Activated CD4-positive, alpha-beta T cell treated with anti-CD3 and anti-CD28 coated beads, Interleukin-2, amount 50 U/mL, for 16 hours (primary cell): ENCODE results near the gene ANO4.

Experiments
- DNase-seq: peaks from one replicate; pipeline ENCODE4 v3.0.0-alpha.2; 2020

The ANO4 gene

DNA sequence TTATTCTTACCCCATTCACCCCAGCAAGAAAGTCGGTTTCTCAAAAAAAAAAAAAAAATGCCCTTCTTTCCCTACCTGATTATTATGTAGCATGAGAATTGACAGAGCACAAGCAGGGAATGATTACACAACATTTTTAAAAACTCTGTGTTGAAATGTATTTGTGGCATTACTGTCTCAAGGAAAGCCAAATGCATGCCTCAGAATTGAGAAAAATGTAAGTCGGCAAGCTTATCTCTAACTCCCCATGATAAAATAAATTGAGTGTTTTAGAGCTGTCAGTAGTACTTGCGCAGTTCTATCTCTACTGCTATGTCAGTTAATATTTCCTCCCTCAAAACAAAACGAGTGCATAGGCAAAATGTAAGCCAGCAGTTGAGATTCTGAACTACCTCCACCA lies 25.7 kb downstream of the ANO4 start:
- no peak for DNase-seq

DNA sequence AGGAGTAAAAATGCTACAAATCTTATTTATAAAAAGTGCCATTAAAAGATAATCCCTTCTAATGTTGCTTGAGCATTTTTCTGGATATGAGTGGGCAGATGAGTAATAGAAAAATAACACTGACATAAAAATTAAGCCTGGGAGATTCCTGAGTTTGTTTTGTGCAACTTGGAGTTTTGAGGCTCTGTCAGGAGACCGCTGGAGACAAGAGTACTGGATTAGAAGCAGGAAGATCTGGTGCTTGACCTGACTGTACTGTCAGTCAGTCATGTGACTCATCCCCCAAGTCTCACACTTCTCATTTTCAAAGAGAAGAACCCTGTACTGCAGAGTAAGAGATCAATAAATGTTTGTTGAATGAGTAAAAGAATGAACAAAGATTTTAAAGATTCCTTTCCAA lies 29.4 kb downstream of the ANO4 start:
- no peak for DNase-seq

DNA sequence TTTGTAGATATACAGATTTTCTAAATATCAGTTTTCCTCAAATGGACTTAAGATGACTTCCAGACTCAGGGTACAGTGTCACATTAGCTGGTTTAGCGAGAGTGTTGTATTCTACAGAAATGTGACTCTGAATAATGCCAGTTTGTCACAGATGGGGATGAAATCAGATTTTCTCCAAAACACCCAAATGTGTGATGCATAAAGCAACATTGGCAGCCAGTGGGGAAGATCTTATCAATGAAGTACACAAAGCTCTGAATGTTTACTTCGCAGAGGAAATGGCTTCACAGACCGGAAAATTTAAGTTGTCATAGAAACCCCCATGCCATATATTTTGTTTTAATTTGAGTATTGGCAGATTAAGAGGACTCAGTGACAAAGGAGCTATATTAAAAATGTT lies 29.9 kb downstream of the ANO4 start:
- DNase-seq, result no peak

DNA sequence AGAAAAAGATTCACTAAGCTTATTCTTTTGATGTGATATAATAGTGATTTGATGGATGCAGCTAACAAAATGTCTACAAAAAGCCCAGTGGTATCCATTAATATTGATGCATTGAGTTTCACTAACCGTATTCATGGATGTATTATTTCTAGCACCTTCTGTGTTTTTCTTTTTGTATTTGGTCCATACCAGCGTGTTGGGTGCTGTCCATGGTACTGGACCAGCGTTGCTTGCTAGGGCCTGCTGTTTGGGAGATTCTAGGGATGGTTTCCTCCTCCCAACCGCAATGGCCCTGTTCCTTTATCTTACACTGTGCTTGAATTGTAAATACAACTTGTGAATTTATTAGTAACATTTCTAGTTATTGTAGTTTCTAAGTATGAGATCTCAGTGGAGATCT lies 31.7 kb downstream of the ANO4 start:
- DNase-seq, result peak; percentile 1

DNA sequence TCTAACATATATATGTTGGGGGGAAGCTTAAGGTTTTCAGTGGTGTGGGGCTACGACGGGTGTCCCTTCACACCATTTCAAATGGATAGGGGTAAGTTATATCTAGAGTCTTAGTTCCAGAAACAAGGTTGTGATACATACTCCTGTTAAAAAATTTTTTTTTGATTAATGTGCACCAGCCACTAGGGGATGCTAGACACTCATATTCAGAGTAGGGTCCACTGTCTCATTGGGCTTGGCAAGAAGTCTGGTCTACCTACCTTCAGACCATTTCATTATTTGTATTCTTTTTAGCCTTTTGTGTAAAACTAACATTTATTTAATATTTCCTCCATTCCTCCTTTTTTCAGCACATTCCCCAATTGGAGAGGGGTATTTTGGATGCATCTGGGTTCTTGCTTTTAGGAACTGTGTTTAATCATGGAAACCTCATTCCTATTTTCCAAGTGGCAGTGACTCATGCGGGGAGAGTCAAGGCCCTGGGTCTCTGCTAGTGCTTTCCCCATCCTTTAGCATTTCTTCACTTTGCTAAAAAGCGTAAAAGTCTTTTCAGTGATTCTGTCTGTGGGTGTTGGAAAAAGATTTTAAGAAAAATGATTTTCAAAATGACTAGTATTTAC lies 33.4 kb downstream of the ANO4 start:
- DNase-seq, result peak; percentile 10

DNA sequence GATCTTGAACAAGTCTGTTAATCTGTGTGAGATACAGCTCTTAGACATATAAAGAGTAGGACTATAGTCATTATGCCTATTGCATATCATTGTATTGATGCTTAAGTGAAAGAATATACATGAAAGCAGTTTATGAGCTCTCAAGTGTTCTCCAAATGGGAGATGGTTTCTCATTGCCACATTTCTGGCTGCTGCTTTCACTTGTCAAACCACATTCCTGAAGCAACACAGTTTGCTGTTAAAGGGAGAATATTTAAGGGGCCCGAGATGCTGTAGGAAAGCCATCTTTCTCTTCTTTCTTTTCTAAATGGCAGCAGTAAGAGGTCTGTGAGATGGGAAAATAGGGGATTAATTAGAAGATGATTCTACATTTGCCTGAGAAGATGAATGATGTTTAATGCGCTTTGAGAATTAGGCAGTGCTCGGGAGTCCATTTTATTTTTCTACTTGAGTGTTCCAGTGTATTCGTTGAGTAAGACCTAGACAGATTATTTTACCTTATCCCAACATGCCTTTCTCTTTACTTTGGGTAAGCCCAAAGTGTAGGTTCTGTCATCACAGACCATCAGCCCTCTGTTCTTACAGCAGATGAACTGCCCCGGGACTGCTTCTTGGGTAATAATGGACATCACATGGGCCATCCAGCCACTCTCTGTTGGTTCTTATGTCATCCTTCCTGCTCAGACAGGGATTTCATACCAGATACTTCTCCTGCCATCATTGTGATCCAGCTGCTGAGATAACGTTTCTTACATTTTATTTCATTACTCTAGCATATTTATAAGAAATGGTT lies 35.6 kb downstream of the ANO4 start:
- no peak for DNase-seq

DNA sequence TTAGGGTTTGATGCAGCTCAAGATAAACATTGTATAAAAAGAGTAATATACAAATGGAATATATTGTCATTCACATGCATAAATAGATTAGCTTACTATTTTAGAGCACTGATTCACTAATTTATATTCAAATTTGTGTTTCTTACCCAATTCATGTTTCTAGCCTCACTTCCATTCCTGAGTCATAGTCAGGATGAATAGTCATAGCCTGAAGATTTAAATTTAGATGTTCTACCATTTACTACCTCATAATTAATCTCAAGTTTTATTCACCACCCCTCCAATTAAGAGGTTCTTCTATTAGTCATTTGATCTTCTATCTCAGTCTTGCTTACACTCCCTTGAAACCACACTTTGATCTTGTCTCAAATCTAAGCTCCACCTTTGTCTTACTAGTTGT lies 38.7 kb downstream of the ANO4 start:
- no peak for DNase-seq

DNA sequence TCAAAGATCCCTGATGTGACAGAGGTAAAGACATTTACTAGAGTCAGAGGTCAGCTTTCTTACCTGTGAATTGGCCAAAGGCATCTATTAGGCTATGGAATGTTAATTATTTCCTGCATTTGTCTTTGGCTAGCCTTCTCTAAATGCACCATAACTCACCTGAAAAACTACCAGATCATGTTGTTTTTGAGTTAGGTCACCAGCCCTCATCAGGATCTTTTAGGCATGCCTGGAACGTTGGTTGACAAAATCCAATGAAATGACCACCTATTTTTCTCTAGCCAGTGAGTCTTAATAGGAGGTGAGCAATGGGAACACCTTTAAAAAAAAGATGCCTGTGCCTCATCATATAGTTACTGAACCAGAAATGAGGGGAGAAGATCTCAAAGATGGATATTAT lies 46.2 kb downstream of the ANO4 start:
- DNase-seq, result no peak

DNA sequence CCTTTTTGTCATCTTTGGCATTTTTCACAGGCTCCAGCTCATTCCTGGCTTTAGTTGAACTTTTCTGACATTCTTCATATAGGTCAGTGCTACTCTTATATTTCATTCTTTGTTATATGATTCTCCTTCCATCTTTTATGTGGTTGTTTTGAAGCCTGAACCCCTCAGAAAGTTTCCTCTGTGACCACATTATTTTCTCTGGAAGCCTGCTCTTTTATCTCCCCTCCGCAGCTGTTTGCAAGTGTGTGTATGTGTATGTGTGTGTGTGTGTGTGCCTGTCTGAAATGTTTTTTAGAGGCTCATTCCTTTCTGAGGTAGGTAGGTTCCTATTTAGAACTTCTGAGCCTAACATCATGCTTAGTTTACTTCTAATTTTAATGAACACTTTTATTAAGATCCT lies 47.6 kb downstream of the ANO4 start:
- no peak for DNase-seq

DNA sequence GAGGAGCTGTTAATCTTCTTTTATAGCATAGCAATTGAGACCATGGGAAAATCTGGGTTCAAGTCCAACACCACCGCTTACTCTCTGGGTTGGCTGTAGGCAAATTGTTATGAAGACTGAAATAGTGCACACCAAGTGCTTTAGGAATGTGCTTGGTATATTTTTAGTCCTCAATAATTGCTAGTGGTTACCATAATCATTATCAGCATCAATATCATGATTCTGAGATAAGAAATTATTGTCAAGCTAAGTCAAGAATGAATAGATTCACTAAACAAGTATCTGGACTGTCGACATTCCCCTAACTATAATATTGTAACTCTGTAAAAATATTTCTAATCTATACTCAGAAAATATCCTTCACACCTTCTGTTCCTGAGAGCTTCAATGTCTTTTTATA lies 48.5 kb downstream of the ANO4 start:
- DNase-seq, result no peak

DNA sequence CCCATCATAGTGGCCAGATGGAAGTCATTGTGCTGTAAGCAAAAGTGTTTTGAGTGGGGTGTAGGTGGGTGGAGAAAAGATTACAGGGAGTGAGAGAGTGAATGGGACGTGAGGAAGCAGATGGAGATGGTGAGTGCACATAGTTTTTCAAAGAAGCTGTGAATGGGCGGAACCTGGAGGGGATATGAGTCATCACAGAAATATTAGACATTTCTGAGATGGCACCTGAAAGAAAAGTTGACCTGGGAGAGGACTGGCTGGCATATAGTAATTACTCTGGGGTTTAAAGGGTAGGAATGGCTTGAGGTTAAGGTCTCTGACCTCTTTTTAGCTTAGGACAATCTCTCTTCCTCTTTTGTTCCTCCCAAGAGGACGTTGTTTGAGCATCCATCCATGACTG lies 50.5 kb downstream of the ANO4 start:
- no peak for DNase-seq

DNA sequence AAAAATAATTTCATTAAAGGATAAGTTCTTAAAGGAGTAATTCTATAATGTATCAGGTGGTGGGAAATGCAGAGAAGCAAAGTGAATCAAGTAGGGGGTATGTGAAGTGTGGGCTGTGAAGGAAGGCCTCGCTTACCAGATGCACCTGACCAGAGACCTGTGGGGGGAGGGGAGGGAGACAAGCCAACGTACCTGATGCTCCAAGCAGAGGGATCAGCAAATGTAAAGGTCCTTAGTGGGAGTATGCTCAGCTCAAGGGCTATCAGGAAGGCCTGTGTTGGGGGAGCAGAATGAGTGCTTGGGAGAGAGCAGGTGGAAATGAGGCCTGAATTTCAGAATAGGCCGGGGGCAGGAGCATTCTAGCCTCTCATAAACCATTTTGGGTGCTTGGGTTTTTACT lies 57.1 kb downstream of the ANO4 start:
- no peak for DNase-seq

DNA sequence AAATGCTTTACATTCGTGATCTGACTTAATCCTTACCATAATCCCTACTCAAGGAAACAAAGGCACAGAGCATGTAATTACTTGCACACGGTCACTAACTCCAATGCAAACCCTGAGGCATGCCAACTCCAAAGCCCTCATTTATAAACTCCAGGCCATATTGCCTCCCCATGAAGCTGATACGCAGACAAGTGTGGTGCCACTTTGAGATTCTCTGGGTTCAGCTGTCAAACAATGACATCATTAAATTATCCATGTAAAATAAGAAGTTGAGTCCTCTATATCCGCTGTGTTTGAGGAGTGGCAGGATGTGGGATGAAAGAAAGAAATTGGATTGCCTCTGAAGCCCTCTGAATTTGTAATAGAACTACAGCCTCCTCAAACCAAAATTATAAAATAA lies 62.8 kb downstream of the ANO4 start:
- no peak for DNase-seq

DNA sequence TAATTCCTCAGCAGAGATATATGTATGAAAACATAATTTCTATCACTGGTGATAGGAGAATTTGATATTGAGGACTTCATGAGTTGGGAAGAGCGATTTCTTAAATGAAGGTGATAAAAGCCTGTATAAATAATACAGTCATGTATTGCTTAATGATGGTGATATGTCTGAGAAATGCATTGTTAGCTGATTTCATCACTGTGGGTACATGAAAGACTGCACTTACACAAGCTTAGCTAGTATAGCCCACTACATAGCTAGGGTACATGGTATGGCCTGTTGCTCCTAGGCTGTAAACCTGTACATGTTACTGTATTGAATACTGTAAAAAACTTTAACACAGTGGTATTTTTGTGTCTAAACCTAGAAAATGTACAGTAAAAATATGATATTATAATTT lies 63.4 kb downstream of the ANO4 start:
- DNase-seq, result no peak

DNA sequence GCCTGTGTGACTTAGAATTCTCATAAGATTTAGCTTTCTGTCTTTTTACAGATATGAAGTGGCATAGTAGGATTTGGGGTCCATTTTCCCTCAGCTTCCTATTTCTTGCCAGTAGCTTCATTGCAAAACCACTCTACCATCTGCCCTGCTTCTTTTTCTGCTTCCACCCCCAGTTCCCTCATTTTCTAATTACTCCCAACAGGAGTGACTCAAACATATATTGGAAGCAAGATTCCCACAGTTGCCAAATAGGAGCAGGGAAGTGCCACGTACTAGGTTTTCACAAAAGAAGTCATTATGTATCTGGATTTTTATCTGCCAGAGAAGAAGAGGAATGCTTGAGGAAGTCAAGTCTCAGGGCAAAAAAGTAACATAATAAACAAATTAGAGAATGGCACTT lies 64.1 kb downstream of the ANO4 start:
- DNase-seq, result no peak

DNA sequence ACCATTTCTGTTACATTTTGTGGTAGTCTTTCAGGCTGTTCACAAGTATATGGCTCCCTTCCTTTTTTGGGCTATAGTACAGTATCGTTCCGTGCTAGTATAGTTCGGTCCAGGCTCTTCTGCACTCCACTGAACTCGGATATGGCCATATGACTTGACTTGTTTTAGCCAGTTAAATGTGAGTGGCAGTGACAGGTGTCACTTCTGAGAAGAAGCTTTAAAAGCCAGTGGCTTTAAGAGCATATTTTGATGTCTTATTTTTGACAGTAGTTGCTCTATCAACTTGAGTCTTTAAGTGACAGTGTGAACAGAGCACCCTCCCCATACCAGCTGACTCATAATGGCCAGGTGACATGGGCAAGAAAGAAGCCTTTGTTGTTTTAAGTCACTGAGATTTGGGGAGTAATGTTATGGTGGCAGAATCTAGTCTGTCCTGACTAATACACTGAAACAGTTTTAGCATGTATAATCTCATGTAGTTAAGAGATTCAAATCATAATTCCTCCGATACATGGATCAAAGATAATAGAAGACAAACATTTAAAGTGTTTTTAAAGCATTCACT lies 64.6 kb downstream of the ANO4 start:
- DNase-seq, result no peak

DNA sequence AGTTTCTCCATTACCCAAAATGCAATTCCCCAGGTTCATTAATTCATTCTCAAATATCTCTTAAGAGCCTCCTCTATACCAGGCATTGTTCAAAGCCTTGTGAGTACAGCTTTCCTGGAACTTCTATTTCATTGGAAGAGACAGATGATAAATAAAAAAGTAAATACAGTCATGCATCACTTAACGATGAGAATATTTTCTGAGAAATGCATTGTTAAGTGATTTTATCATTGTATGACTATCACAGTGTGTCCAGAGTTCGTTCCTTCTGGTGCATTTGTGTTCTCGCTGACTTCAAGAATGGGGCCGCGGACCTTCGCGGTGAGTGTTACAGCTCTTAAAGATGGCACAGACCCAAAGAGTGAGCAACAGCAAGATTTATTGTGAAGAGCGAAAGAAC lies 66.0 kb downstream of the ANO4 start:
- no peak for DNase-seq

DNA sequence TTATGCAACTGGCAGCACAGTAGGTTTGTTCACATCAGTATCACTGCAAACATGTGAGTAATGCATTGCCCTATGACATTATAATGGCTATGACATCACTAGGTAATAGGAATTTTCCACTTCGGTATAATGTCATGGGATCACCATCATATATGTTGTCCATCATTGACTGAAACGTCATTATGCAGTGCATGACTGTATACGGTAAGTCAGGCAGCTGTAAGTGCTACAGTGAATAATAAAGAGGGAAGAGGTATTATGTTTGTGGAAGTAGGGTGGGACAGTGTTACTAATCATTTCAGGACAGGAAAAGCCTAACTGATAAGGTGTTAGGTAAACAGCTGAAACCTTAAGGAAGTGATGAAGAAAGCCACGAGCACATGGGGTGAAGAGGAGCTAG lies 68.1 kb downstream of the ANO4 start:
- DNase-seq, result no peak

DNA sequence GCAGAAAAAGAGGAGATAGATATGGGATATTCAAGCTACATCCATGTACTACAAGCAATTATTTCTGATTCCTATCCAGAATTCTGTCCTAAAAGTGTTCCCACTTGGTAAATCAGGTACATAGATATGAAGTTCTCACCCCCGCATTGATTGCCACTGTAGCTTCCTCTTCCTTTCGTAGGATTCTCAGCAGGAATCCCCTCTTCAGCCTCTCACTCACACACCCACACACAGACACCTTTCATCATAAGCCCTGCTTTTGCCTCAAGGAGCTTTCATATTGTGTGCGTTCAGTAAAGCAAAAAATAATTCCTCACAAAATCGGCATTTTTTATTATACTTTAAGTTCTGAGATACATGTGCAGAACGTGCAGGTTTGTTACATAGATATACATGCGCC lies 69.8 kb downstream of the ANO4 start:
- DNase-seq, result no peak

DNA sequence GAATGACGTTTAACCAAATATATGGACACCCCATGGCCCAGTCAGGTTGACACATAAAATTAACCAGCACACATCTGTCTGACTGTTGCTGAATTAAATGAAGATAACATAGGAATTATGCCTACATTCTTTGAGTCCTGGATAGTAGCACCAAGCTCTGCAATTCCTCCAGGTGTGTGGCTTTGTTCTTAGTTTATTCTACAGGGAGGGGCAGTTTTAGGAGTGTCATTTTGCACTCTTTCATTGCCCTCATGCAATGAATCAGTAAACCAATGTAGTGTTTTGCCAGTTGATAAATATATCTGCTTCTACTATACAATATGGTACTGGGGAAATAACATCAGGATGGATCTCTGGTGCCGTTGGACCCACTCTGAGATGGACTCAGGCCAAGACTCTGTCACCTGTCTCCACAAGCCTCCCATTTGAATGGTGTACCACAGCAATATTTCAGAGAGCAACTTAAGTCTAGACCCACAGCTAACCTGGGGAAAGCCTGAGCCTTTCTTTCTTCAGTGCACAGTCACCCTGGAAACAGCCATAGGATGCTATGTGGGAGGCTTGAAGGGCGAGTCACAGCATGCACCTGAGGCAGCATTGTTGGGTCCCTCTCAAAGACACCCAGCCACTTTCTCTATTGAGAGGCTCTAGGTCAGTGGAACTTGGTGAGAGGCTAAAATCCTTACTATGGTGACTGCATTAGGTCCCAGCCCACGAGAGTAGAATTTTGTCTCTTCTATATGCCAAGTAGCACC lies 73.2 kb downstream of the ANO4 start:
- no peak for DNase-seq

DNA sequence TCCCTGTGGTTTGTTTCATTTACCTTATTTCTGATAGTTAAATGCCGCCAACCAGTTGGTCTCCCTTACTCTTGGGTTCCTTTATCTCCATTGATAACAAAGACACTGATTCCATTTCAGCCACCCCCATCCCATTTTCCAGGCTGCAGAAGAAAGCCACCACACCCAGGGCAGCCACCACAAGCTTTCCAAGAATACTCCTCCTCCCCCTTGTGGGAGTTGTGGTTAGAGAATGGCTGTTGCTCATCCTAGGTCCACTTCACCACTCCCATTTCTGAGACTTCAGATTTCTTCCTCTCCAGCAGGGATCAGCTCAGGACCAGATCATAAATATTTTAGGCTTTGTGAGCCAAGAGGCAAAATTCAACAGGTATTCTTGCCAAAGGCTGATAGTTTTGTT lies 73.9 kb downstream of the ANO4 start:
- no peak for DNase-seq

DNA sequence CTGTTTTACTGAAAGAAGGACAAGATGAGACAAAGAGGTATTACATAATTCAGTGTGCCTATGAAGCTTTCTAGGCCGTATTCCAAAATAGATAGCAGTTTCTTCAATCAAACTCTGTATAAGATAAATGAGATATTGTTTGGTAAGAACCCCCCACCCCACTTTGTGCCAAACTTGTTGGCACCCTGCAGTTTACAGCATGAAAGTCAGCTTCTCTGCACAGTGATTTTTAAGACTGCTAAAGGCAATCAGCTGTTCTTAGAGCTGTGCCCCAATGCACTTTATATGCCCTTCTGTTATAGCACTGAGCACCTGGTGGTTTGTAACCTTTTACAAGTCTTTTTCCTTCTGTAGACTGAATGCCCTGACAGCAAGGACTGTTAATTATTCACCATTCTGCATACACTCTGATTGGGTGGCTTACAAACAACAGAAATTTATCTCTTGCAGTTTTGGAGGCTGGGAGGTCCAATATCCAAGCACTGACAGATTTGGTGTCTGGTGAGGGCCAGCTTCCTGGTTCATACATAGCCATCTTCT lies 76.7 kb downstream of the ANO4 start:
- no peak for DNase-seq

DNA sequence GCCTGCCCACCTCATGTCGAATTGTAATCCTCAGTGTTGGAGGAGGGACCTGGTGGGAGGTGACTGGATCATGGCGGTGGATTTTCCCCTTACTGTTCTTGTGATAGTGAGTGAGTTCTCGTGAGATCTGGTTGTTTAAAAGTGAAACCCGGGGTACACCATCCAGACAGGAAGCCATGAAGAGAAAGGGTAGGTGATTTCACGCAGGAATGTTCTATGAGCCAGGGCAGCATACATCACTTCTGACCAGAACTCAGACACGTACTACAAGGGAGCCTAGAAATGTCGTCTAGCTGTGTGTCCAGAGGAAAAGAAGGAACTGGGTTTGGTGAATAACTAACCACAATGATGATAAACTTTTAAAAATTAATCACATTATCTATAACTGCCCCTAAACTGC lies 80.6 kb downstream of the ANO4 start:
- DNase-seq, result no peak

DNA sequence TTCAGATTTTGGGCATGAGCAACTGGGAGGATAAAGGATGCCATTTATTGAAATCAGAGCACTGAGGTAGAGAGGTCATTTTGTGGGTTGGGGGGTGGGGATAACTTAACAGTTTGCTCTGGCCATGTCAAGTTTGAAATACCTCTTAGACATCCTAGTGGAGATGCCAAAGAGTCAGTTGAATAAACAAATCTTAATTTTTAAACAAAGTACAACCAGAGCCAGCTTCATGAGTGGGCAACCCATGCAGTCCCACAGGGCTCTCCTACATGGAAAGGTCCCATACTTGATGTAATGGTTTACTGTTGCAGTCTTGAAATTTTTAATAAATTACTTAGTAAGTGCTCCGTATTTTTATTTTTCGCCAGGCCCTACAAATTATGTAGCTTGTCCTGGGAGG lies 81.2 kb downstream of the ANO4 start:
- no peak for DNase-seq
